ENCODE measurements around the gene PCBP3.

The PCBP3 gene

GRCh38 chr21:45916011-45916840 is 272.7 kb downstream of the PCBP3 start:
- TF ChIP-seq CTCF (IDR thresholded peaks at IDR 0.05; ENCODE audit: extremely low read depth, missing control alignments): no peak
- DNase-seq (ENCODE audit: low spot score): no peak

GRCh38 chr21:45917241-45917640 is 273.7 kb downstream of the PCBP3 start:
- DNase-seq (ENCODE audit: low spot score): no peak
- no peak for TF ChIP-seq CTCF (IDR thresholded peaks at IDR 0.05; ENCODE audit: extremely low read depth, missing control alignments)

GRCh38 chr21:45918011-45918410 is 274.5 kb downstream of the PCBP3 start:
- no peak for DNase-seq (ENCODE audit: low spot score)

GRCh38 chr21:45918835-45919447 is 275.4 kb downstream of the PCBP3 start:
- no peak for DNase-seq (ENCODE audit: low spot score)

More at GRCh38 chr21:45918011-45918410, 274.5 kb downstream of the PCBP3 start:
- no peak for TF ChIP-seq CTCF (IDR thresholded peaks at IDR 0.05; ENCODE audit: extremely low read depth, missing control alignments)

GRCh38 chr21:45919593-45919992 is 276.1 kb downstream of the PCBP3 start:
- no peak for TF ChIP-seq CTCF (IDR thresholded peaks at IDR 0.05; ENCODE audit: extremely low read depth, missing control alignments)
- no peak for DNase-seq (ENCODE audit: low spot score)

More at GRCh38 chr21:45918835-45919447, 275.4 kb downstream of the PCBP3 start:
- no peak for TF ChIP-seq CTCF (IDR thresholded peaks at IDR 0.05; ENCODE audit: extremely low read depth, missing control alignments)

- DNase-seq (ENCODE audit: low spot score): no peak
- TF ChIP-seq CTCF (IDR thresholded peaks at IDR 0.05; ENCODE audit: extremely low read depth, missing control alignments): no peak
Measured at GRCh38 chr21:45920824-45921600, 277.5 kb downstream of the PCBP3 start.

GRCh38 chr21:45921917-45922316 is 278.4 kb downstream of the PCBP3 start:
- no peak for DNase-seq (ENCODE audit: low spot score)
- TF ChIP-seq CTCF (IDR thresholded peaks at IDR 0.05; ENCODE audit: extremely low read depth, missing control alignments): no peak
